ENCODE data around the gene SORCS2.

Gene SORCS2

DNA sequence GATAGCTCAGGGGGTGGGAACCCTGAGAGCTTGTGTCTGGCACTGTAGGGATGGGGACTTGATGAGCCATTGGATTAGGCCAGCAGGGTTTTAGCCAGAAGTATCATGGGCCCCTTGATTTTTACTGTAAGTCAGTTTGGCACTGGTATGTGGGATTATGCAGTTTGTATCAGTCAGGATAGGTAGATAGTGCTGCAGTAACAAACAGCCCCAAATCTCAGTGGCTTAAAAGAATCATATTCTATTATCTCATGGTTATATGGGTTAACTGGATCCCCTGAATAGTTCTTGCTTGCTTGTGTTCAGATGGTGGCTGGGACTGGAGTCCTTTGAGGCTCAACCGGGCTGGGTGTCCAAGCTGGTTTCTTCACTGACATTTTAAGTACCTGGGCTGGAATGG is 56.5 kb downstream of the SORCS2 start:
- no peak for DNase-seq

DNA sequence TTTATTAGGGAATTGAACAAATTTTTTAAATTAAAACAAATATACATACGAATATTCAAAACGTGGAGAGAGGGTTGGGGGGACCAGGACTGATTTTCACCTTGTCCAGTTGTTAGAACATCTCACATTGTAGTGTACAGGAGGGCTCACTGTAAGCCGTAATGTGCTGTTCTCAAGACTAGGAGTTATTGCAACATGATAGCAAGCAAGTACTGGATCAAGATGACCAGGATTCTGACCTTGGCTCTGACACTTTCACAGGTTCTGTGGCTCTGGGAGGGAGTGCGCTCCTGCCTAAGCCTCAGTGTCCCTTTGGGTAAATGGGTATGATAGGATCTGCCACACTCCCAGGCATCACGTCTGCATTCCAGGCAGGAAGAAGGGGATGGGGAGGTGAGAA is 59.0 kb downstream of the SORCS2 start:
- DNase-seq, result no peak

DNA sequence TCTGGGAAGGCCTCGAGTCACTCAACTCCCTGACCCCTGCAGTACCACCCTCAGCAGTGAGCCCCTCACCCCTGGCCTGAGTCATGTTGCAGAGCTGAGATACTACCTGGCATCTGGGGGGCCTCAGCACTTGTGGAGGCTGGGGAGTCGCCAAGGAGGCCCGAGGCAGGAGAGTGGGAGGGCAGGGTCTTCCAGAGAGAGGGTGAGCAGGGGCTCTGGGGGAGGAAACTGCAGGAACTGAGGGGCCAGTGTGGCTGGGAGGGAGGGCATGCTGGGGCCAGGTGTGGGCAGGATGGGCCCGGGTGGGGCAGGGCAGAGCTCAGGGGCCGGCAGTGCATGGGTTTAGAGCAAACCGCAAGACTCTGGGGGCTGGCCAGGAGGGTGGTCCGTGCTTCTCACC is 59.7 kb downstream of the SORCS2 start:
- no peak for DNase-seq

DNA sequence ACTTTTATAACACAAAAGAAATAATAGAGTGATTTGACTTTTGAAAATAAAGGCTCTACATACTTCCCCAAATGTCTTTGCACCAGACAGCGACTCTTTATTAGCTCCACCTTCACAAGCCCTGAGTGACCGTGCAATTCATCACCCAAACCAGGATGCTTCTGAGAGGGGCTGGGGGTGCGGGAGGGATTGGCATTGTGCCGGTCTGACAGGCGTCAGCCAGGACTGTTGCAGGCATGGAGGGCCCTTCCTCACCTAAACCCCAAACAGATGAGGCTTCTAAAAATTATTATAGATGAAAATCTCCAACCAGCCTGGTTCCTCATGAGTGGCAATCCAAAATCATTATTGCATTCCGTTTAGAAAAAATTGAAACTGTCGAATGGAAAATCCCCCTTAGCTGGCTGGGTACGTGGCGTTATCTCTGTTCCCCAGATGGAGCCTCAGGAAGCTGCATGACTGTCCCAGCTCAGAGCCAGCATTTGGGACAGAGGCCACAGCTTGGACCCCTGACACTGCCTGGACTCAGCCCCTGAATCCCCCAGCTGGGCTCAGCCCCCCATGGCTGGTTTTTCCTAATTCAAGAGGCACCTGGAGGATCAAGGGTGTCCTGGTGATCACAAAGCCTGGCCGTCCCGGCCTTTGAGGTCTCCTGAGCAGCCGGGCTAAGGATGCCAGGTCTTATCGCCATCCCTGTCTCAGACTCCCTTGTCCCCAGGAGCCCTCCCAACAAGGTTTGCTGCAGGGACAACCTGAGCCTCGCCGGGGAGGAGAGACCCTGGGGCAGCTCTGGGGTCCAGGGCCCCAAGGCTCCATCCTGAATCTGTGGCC is 60.4 kb downstream of the SORCS2 start:
- DNase-seq, result no peak

DNA sequence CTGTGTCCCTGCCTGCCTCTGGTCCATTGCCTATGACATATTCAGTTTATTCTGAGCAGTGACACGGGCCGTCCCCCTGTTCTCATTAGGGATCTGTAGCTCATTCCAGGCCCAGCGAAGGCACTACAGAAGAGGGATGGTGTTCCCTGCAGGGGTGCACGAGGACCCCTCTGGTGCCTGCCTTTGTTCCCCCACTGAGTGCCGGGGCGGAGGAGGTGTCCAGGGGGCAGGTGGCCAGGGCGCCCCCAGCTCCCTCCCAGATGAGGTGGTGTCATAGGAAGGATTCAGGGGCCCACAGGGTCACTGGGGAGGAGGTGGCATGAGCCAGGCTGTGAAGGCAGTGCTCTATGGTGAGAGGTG is 61.0 kb downstream of the SORCS2 start:
- no peak for DNase-seq

DNA sequence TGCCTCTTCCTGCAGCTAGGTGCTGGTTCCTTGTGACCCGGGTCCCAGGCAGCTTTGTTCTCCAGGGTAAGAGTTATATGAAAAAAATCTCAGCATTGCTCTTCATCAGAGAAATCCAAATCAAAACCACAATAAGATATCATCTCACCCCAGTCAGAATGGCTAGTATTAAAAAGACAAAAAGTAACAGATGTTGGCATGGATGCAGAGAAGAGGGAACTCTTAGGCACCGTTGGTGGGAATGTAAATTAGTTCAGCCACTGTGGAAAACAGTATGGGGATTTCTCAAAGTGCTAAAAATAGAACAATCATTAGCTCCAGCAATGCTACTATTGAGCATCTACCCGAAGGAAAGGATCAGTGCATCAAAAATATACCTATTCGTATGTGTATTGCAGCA is 61.5 kb downstream of the SORCS2 start:
- no peak for DNase-seq

DNA sequence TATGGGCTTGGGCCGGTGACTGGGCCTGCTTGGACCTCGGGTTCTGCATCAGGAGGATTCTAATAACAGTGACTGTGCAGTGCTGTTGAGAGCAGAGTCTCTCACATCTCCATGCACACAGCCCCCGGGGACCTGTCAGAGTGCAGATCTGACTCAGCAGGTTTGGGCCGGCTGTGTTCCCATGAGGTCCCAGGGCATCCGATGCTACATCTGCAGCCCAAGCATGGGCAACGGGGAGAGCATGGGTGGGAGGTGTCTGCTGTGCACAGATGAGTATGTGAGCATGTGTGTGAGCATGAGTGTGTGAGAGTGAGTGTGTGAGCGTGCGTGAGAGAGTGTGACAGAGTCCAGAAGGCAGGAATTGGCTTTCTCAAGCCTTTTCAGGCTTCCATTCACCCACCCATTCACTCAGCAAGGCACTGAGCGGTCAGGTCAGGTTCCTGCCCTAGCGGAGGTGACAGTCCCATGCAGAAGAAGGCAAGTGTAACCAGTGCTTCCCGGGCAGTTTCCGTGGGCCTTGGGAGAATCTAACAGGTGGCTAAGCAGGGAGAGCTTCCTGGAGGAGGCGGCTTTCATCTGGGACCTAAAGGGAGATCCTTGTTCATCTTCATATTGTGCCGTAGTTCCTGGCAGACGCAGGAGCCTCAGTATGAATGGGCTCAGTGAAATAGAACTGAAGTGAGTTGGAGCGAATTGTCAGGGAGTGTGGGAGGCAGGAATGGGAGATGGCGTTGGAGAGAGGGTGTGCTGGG is 62.6 kb downstream of the SORCS2 start:
- no peak for DNase-seq

DNA sequence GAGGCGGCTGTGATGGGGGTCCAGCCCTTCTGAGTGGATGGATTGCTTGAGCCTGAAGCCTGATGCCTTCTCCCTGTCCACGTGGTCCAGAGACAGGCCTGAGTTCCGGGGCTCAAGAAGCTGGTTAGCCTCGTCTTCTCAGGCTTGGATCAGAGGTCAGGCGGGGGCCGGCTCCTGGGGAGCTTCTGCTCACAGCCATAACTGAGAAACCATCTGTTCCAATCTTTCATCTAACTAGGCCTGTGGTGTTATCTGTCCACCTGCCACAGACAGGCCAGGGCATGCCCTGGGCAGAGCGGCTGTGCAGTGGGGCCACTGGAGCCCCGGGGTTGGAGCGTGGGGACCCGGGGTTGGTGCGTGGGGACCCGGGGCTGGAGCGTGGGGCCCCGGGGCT is 63.1 kb downstream of the SORCS2 start:
- DNase-seq, result no peak

DNA sequence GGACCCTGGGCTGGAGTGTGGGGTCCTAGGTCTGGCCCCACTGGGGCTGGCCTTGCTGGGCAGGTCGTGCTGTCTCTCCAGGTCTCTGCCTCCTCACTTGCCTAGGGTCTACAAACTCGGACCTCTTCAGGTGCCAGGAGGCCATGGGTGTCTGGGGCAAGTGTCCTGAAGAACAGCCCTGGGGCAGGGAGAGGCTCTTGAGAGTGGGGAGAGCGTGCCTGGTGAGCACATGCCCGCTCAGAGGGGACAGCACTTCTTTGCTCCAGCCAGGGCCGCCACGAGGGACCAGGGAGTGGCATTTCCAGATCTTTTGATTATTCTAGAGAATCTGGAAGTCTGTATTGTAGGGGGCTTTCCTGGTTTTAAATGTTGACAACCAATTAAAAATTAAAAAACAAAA is 63.7 kb downstream of the SORCS2 start:
- no peak for DNase-seq

DNA sequence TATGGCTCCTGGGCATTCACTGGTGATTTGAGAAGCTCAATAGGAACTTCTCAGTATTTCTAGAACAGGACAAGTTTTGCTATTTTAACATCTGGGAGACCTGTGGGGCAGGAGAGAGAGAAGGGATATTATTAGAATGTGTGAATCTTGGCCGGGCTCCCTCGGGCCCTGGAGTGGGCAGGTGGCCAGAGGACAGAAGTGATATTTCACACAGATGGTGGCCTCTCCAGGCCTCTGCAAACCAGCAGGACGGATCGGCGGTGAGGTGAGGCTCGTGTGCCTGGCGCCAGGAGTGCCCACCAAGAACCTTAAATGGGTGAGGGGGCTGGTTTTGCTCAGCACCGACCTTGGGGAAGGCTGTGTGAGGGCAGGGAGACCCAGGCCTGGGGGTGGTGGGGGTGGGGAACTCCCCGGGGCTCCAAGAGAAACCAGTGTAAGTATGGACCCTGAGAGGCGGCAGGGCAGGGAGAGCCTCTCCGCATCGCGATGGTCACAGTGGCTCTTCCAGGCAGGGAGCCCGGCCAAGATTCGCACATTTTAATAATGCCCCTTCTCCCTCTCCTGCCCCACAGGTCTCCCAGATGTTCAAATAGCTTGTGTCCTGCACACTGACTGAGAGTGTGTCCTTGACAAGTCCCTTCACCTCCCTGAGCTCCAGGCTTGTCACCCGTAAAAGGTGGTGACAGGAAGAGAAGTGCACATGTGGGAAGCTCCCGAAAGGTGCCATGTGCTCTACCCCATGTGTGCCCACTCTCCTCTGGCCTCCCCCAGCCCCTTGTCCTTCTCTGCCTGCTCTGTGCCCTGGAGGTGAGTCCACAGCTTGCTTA is 64.9 kb downstream of the SORCS2 start:
- DNase-seq, result no peak

DNA sequence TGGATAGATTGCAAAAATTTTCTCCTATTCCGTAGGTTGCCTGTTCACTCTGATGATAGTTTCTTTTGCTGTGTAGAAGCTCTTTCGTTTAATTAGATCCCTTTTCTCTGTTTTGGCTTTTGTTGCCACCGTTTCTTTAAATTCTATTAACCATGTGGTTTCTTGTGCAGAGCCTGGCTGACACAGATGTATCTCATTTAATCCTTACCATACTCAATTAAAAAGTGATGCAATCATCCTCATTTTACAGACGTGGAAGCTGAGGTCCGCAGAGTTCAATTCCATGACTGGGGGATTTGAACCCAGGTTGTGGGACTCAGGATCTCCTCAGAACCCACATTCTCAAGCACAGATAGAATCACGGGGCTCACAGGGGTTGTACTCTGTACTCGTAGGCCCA is 66.7 kb downstream of the SORCS2 start:
- DNase-seq, result no peak

DNA sequence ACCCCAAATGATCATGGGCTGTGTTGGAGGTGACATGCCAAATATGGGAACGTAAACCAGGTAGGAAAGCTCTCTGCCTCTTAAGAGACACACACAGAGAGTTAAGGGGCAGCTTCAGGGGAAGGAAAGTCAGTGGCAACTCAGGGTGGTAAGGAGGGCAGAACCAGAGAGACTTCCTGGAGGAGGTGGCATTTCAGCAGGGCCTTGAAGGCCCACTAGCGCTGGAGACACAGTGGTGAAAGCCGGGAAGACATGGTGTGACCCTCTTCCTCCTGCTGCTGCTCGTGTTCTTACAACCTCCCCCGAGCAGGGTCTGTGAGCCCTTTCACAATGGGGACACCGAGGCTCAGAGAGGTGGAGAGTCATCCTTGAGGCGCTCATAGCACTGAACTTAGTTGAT is 68.2 kb downstream of the SORCS2 start:
- no peak for DNase-seq

DNA sequence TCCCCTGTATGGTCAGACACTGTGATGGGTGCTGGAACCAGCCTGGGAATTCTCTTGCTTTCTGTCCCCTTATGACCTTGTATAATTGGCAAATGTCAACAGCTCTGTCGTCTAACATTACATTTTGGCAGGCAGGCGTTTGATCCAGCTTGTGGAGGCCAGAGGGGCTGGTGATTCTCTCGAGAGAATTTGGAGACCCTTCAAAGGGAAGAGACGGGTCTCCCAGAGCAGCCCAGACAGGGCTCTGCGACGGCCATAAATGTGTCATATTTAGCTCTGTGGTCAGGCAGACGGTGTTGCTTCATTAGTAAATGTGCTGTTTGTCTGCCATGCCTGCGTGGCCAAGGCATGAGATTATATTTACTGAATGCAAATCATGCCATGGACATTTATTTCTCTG is 68.7 kb downstream of the SORCS2 start:
- no peak for DNase-seq

DNA sequence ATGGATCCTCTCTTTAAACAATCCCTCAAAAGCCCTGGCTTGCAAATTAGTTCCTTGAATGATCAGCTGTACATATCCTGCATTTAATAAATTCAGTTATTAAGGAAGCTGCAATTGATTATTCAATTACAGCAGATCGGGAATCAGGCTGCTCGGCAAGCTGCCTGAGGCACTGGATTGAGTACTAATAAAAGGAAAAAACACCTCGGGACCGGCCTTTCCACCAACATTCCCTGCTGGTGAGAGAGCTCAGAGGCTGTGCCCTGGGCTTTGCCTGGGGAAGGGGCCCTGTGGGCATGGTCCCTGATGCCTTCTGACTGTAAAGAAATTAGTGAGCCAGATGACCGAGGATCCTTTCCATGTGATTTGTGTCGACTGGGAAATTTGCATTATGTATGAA is 69.2 kb downstream of the SORCS2 start:
- no peak for DNase-seq

DNA sequence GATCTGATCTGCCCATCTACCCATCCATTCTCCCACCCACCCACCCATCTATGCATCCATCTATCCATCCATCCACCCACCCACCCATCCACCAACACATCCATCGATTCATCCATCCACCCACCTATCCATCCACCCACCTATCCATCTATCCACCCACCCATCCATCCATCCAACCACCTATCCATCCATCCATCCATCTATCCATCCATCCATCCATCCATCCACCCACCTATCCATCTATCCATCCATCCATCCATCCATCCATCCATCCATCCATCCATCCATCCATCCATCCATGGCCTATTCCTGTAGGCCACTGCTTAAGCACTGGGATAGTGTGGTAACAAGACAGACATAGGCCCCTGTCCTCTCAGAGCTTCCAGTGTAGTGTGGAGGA is 69.8 kb downstream of the SORCS2 start:
- DNase-seq, result no peak

DNA sequence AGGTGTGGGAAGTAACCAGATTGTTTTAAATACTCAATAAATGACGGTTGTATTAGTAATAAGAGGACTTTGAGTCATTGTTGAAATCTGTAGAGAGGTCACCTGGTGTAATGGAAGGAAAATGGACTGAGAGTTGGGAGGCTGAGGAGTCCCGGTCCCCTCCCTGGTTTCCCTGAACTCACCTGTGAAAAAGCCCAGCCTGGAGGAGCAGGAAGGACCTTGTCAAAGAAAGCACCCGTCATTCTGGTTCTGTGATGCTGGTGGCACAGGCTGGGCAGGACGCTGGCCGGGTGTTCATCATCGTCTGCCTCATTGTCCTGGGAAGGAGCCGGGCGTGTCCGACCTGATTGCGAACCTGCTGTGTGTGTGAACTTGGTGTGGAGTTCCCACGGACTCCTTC is 70.8 kb downstream of the SORCS2 start:
- no peak for DNase-seq

DNA sequence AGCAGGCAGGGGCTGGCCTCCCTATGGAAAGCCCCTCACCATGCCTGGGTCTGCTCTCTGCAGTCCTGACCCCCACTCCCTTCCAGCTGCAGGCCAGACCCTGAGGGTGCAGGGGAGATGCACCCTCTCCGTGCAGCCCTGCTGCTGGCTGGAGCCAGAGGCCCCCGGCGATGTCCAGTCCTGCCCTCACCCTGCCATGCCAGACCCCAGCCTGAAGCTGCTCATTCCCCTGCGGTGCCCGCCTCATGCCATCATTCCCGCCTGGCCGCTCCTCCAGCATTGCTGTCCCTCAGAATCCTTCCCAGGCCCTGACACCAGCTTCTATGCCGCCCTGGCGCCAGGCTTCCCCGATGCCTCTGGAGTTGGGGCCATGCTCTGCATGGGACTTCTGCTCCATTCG is 72.4 kb downstream of the SORCS2 start:
- DNase-seq, result no peak

DNA sequence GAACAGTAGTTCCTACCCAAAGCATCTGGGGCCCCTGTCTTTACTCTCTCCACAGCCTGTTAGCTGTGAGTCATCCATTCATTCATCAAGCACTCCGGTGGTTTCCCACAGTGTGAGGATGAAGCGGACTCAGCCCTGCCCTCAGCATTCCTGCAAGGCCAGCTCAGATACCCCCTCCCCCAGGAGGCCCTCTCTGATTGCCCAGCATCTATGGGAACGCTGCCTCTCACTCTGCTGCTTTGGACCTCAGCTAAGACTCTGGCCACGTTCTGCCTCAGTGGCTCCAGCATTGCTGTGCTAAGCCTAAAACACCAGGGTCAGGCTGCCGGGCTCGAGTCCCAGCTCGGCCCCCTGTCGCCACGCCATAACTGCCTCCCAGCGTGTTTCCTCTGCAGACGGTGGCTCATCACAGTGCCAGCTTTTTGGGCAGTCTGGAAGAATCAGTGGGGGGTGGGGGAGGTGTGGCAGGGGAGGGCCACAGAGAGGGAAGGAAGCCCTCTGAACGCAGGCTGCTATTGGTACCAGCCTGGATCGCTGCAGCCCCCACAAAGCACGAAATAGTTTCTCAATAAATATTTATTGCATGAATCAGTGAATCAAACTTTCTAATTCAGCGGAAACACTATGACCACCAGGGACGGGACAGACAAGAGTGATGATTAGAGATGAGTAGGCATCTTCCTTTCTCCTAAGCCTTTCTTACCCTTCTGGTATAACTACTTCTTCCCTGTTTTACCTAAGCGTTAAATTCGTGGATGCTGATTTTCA is 74.4 kb downstream of the SORCS2 start:
- DNase-seq, result no peak

DNA sequence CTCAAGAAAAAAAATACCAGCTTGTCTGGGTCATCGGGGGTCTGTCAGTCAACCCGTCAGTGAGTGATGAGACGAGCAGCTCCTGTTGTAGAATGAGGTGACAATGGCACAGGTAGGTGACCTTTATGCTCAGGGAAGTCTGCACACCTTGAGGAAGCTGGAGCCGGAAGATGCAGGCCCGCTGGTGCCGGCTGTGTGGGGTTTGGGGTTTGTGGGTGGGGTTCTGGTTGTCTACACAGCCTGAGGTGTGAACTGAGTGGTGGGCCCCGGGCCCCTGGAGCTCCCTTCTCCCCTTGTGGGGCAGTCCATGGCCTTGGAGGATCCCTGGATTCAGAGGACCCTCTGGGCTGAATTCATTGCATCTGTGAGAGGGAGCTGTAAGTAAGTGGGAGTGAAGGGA is 75.5 kb downstream of the SORCS2 start:
- DNase-seq, result no peak

DNA sequence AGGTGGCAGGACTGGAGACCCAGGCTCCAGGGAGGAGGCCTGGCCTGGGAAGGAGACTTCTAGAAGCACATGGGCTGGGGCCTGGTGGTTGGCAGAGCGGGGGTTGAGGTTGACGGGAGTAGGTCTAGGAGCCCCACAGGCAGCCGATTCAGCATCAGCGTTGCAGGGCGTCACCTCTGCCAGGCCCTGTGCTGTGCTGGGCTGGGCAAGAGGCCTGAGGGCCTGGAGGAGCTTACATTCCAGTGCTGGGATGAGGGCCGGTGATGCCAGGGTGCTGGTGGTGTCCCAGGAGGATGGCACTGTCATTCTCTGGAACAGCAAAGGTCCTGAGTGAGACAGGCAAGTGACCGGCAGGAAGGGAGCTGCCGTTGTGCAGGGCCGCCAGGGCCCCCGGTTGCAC is 76.6 kb downstream of the SORCS2 start:
- no peak for DNase-seq

DNA sequence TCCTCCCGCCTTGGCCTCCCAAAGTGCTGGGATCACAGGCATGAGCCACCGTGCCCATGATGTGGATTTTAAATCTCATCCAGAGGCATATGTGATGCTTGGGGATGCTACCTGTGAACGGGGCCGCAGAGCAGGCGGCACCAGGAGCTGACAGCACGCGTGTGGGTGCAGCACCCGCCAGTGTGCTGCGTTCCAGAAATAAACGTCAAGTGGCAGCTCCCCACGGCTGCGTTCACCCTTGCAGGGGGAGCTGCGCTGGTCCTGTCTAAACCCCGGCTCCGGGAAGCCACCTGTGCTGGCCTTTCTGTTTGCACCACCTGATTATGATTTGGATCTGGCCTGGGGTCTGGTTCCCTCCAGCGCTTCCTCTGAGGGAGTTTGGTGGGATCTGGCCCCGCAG is 77.8 kb downstream of the SORCS2 start:
- no peak for DNase-seq

DNA sequence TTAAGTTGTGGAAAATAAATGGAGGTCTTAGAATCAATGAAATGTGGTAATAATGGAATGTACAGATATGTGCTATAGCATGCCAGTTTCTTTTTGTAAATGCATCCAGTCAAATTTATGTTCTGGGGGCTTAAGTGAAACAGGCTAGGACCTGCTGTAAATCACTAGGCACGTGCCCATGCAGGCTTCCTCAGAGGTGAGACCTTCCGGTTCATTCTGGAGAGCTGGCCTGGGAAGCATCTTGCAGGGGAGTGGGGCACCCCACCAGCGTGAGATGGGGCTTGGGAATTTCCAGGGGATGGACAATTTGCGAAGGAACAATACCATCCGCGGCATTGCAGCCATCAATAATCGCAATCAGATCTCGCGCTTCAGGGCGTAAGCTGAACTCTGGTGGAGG is 80.1 kb downstream of the SORCS2 start:
- no peak for DNase-seq
